OCI-LY3 (cell line): ENCODE measurements around the gene INTS1.

ENCODE experiments used
- EZH2phosphoT487 ChIP-seq: fragments of 200-600 bp; shearing (Covaris generic); IDR thresholded peaks from 2 replicates; pipeline ENCODE4 v1.6.1; 2018; ENCODE audit warnings: antibody characterized with exemption, mixed run types, low read depth
- TF ChIP-seq, protein P1 (sequence below): fragments of 200-600, 300-600 bp; sonication (generic); IDR thresholded peaks from 2 replicates; pipeline ENCODE4 v1.5.1; 2014; ENCODE audit warnings: antibody characterized with exemption, low read length, low read depth

- TF ChIP-seq, protein P1, sequence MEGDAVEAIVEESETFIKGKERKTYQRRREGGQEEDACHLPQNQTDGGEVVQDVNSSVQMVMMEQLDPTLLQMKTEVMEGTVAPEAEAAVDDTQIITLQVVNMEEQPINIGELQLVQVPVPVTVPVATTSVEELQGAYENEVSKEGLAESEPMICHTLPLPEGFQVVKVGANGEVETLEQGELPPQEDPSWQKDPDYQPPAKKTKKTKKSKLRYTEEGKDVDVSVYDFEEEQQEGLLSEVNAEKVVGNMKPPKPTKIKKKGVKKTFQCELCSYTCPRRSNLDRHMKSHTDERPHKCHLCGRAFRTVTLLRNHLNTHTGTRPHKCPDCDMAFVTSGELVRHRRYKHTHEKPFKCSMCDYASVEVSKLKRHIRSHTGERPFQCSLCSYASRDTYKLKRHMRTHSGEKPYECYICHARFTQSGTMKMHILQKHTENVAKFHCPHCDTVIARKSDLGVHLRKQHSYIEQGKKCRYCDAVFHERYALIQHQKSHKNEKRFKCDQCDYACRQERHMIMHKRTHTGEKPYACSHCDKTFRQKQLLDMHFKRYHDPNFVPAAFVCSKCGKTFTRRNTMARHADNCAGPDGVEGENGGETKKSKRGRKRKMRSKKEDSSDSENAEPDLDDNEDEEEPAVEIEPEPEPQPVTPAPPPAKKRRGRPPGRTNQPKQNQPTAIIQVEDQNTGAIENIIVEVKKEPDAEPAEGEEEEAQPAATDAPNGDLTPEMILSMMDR = no peak
- TF ChIP-seq EZH2phosphoT487 = no peak
These were observed 46.6 kb upstream of the INTS1 start for GRCh38 chr7:1550846-1551155.
